Measurements from ENCODE around the gene ST6GALNAC4.
A peak's percentile ranks its signal among the peaks of the same experiment; 100 is the strongest.

The ST6GALNAC4 gene

GRCh38 chr9:127863191-127863621 lies 53.6 kb downstream of the ST6GALNAC4 start:
- no peaks in the 10 kb centered on the region; the same call in 1 of the 2 replicates for H3K4me1 ChIP-seq (ENCODE audit: control insufficient read depth, insufficient read depth, low read length)
- peaks cover 0 to 16% of the 10 kb centered on the region in 2 experiments; a peak in 1 of 3 replicates for H3K36me3 ChIP-seq (ENCODE audit: control insufficient read depth in 2 of 2, insufficient read depth in 1 of 2, low read length in 2 of 2)
- POLR2A ChIA-PET: interaction anchor here (1.2 kb wide), 1 partner anchor 60 kb away, joined by 4 read pairs; the partner anchor contains the start of gene FPGS
- no peak overlapping the region for H3K27ac ChIP-seq (ENCODE audit: extremely low read depth, low read depth, low read length)
- CTCF ChIA-PET: interaction anchor here (1.5 to 1.6 kb wide), 2 partner anchors 62 to 129 kb away, joined by 3 to 4 read pairs; partner anchors contain the start of gene TOR2A
- H3K9me3 ChIP-seq (ENCODE audit: control insufficient read depth, insufficient read depth, low read depth, low read length): no peaks in the 10 kb centered on the region
- TF ChIP-seq, protein P1, sequence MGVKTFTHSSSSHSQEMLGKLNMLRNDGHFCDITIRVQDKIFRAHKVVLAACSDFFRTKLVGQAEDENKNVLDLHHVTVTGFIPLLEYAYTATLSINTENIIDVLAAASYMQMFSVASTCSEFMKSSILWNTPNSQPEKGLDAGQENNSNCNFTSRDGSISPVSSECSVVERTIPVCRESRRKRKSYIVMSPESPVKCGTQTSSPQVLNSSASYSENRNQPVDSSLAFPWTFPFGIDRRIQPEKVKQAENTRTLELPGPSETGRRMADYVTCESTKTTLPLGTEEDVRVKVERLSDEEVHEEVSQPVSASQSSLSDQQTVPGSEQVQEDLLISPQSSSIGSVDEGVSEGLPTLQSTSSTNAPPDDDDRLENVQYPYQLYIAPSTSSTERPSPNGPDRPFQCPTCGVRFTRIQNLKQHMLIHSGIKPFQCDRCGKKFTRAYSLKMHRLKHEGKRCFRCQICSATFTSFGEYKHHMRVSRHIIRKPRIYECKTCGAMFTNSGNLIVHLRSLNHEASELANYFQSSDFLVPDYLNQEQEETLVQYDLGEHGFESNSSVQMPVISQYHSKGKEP (tag by site-specific recombination; IDR thresholded peaks at IDR 0.05): peak; percentile 53; the same call in 1 of the 2 replicates
- TF ChIP-seq ZNF830 (tag by site-specific recombination; IDR thresholded peaks at IDR 0.05; ENCODE audit: low read depth): no peak
- no peak overlapping the region for H3K4me3 ChIP-seq (ENCODE audit: low read depth, low read length)

- ChIA-PET POLR2A (interaction anchor here (1.2 kb wide), 1 partner anchor 60 kb away, joined by 4 read pairs; the partner anchor contains the start of gene FPGS), CTCF (interaction anchor here (0.5 to 3.6 kb wide), 3 partner anchors 7 to 128 kb away, joined by 4 to 18 read pairs (median 4); partner anchors contain the start of gene TOR2A)
- no peak for TF ChIP-seq MZF1 (tag by site-specific recombination; IDR thresholded peaks at IDR 0.05; ENCODE audit: borderline replicate concordance)
- TF ChIP-seq, protein P2, sequence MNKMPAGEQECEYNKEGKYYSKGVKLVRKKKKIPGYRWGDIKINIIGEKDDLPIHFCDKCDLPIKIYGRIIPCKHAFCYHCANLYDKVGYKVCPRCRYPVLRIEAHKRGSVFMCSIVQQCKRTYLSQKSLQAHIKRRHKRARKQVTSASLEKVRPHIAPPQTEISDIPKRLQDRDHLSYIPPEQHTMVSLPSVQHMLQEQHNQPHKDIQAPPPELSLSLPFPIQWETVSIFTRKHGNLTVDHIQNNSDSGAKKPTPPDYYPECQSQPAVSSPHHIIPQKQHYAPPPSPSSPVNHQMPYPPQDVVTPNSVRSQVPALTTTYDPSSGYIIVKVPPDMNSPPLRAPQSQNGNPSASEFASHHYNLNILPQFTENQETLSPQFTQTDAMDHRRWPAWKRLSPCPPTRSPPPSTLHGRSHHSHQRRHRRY (tag by site-specific recombination; IDR thresholded peaks at IDR 0.05): no peak
- no peak for TF ChIP-seq ZBTB21 (tag by site-specific recombination; IDR thresholded peaks at IDR 0.05)
- no peak for TF ChIP-seq ZNF292 (tag by site-specific recombination; IDR thresholded peaks at IDR 0.05; ENCODE audit: borderline replicate concordance, low read depth)
- no peak for TF ChIP-seq ZBTB7A (tag by site-specific recombination; IDR thresholded peaks at IDR 0.05; ENCODE audit: low read depth)
- TF ChIP-seq, protein P3, sequence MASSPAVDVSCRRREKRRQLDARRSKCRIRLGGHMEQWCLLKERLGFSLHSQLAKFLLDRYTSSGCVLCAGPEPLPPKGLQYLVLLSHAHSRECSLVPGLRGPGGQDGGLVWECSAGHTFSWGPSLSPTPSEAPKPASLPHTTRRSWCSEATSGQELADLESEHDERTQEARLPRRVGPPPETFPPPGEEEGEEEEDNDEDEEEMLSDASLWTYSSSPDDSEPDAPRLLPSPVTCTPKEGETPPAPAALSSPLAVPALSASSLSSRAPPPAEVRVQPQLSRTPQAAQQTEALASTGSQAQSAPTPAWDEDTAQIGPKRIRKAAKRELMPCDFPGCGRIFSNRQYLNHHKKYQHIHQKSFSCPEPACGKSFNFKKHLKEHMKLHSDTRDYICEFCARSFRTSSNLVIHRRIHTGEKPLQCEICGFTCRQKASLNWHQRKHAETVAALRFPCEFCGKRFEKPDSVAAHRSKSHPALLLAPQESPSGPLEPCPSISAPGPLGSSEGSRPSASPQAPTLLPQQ (tag by site-specific recombination; IDR thresholded peaks at IDR 0.05): no peak
- no peak for TF ChIP-seq FEZF1 (tag by site-specific recombination; IDR thresholded peaks at IDR 0.05)
- TF ChIP-seq ZBTB6 (tag by site-specific recombination; IDR thresholded peaks at IDR 0.05): no peak
- TF ChIP-seq ZNF140 (tag by site-specific recombination; IDR thresholded peaks at IDR 0.05): no peak
- TF ChIP-seq ZNF221 (tag by site-specific recombination; IDR thresholded peaks at IDR 0.05; ENCODE audit: borderline replicate concordance): no peak
- no peak for TF ChIP-seq GLI4 (tag by site-specific recombination; IDR thresholded peaks at IDR 0.05)
- no peak for TF ChIP-seq ZNF747 (tag by site-specific recombination; IDR thresholded peaks at IDR 0.05)
- no peak for TF ChIP-seq ZNF560 (tag by site-specific recombination; IDR thresholded peaks at IDR 0.05; ENCODE audit: borderline replicate concordance)
- no peak for TF ChIP-seq ZBTB20 (tag by site-specific recombination; IDR thresholded peaks at IDR 0.05)
- no peak for TF ChIP-seq ZNF510 (tag by site-specific recombination; IDR thresholded peaks at IDR 0.05; ENCODE audit: insufficient replicate concordance)
- TF ChIP-seq ZNF701 (tag by site-specific recombination; IDR thresholded peaks at IDR 0.05): no peak
- TF ChIP-seq ZNF394 (tag by site-specific recombination; IDR thresholded peaks at IDR 0.05; ENCODE audit: borderline replicate concordance): no peak
- Histone ChIP-seq H3K36me3 (ENCODE audit: control insufficient read depth in 2 of 2, insufficient read depth in 1 of 2, low read length in 2 of 2) (peaks cover 0 to 7% of the 10 kb centered on the region in 2 experiments; a peak in 1 of 3 replicates), H3K4me3 (ENCODE audit: low read depth, low read length) (no peak overlapping the region), H3K9me3 (ENCODE audit: control insufficient read depth, insufficient read depth, low read depth, low read length) (no peaks in the 10 kb centered on the region), H3K27ac (ENCODE audit: extremely low read depth, low read depth, low read length) (no peak overlapping the region), H3K4me1 (ENCODE audit: control insufficient read depth, insufficient read depth, low read length) (no peaks in the 10 kb centered on the region; the same call in 1 of the 2 replicates)
Observed at GRCh38 chr9:127862075-127863011, 54.5 kb downstream of the ST6GALNAC4 start.
